WTC11 (cell line): ENCODE measurements around the gene TNN. TPM values are rescaled to one million over a fixed set of nuclear protein-coding genes. Genes with fewer than 3 reads are reported as not detected.

Experiments used
- ATAC-seq: fragments of 200-7000 bp; cut with Tn5 transposase; 2 replicates; pipeline ENCODE4 v1.10.0; 2021; ENCODE audit warnings: mild to moderate bottlenecking, moderate library complexity
- CTCF ChIA-PET: fragments of 300-600 bp; sonication (Branson Sonifier 250); formaldehyde crosslinking; loops from one replicate; lab custom pipeline; 2021; ENCODE audit warnings: antibody characterized with exemption; lab: Charles Lee
- POLR2A ChIA-PET: fragments of 350-600 bp; sonication (Branson Sonifier 250); formaldehyde crosslinking; loops from one replicate; lab custom pipeline; 2021; ENCODE audit warnings: antibody characterized with exemption; lab: Charles Lee
- DNase-seq: peaks from one replicate; pipeline ENCODE4 v3.0.0; 2021; ENCODE audit warnings: low spot score
- H3K27ac Mint-ChIP-seq: 2 replicates; pipeline ENCODE4 v1.8.0; 2021; ENCODE audit warnings: mixed read lengths
- H3K27me3 Mint-ChIP-seq: 2 replicates; pipeline ENCODE4 v1.8.0; 2021; ENCODE audit warnings: low read depth, mild to moderate bottlenecking, moderate library complexity, mixed read lengths
- H3K36me3 Mint-ChIP-seq: 2 replicates; pipeline ENCODE4 v1.8.0; 2021; ENCODE audit warnings: mixed read lengths
- H3K4me1 Mint-ChIP-seq: 2 replicates; pipeline ENCODE4 v1.8.0; 2022; ENCODE audit warnings: mixed read lengths
- H3K4me3 Mint-ChIP-seq: 2 replicates; pipeline ENCODE4 v1.8.0; 2021; ENCODE audit warnings: mild to moderate bottlenecking, moderate library complexity, mixed read lengths
- H3K9me3 Mint-ChIP-seq: 2 replicates; pipeline ENCODE4 v1.8.0; 2021; ENCODE audit warnings: mixed read lengths
- ATF1 ChIP-seq: sonication (generic); formaldehyde crosslinking; IDR thresholded peaks from 2 replicates; pipeline ENCODE4 v1.8.1; 2023; ENCODE audit warnings: mild to moderate bottlenecking, moderate library complexity, missing genetic modification reagents
- CBFB ChIP-seq: sonication (generic); formaldehyde crosslinking; IDR thresholded peaks from 2 replicates; pipeline ENCODE4 v1.8.1; 2022; ENCODE audit warnings: mild to moderate bottlenecking, low read depth, missing genetic modification reagents
- CREM ChIP-seq: sonication (generic); formaldehyde crosslinking; IDR thresholded peaks from 2 replicates; pipeline ENCODE4 v1.8.1; 2022; ENCODE audit warnings: mild to moderate bottlenecking, missing genetic modification reagents, moderate library complexity
- FOXJ3 ChIP-seq: sonication (generic); formaldehyde crosslinking; IDR thresholded peaks from 2 replicates; pipeline ENCODE4 v1.9.0; 2021; ENCODE audit warnings: missing genetic modification reagents, mild to moderate bottlenecking, borderline replicate concordance
- FOXP1 ChIP-seq: sonication (generic); formaldehyde crosslinking; IDR thresholded peaks from 2 replicates; pipeline ENCODE4 v1.8.0; 2022; ENCODE audit warnings: missing genetic modification reagents, mild to moderate bottlenecking, moderate library complexity, borderline replicate concordance
- HMGA2 ChIP-seq: fragments of 250-450 bp; sonication (Bioruptor Pico); IDR thresholded peaks from 2 replicates; pipeline ENCODE4 v1.4.0; 2021; ENCODE audit warnings: mild to moderate bottlenecking, moderate library complexity
- IRF2 ChIP-seq: sonication (generic); formaldehyde crosslinking; IDR thresholded peaks from 2 replicates; pipeline ENCODE4 v1.8.0; 2022; ENCODE audit warnings: low read depth, missing genetic modification reagents, borderline replicate concordance
- JUN ChIP-seq: sonication (generic); formaldehyde crosslinking; IDR thresholded peaks from 2 replicates; pipeline ENCODE4 v1.8.0; 2023; ENCODE audit warnings: mild to moderate bottlenecking, missing genetic modification reagents
- MYBL2 ChIP-seq: sonication (generic); formaldehyde crosslinking; IDR thresholded peaks from 2 replicates; pipeline ENCODE4 v1.8.1; 2023; ENCODE audit warnings: mild to moderate bottlenecking, moderate library complexity, missing genetic modification reagents
- NR2C2 ChIP-seq: sonication (generic); formaldehyde crosslinking; IDR thresholded peaks from 2 replicates; pipeline ENCODE4 v1.8.0; 2022; ENCODE audit warnings: mild to moderate bottlenecking, missing genetic modification reagents
- NR3C1 ChIP-seq: sonication (generic); formaldehyde crosslinking; conservative IDR thresholded peaks from 2 replicates; pipeline ENCODE4 v1.8.1; 2023; ENCODE audit warnings: low read depth, mild to moderate bottlenecking, missing genetic modification reagents
- SMAD3 ChIP-seq: sonication (generic); formaldehyde crosslinking; IDR thresholded peaks from 2 replicates; pipeline ENCODE4 v1.8.0; 2022; ENCODE audit warnings: missing genetic modification reagents, mild to moderate bottlenecking, borderline replicate concordance
- SOX15 ChIP-seq: fragments of 250-450 bp; sonication (Bioruptor Pico); IDR thresholded peaks from 2 replicates; pipeline ENCODE4 v1.9.0; 2021; ENCODE audit warnings: mild to moderate bottlenecking
- TCF7 ChIP-seq: sonication (generic); formaldehyde crosslinking; IDR thresholded peaks from 2 replicates; pipeline ENCODE4 v1.8.0; 2022; ENCODE audit warnings: mild to moderate bottlenecking, low read depth, missing genetic modification reagents, moderate library complexity
- TEAD1 ChIP-seq: sonication (generic); formaldehyde crosslinking; IDR thresholded peaks from 2 replicates; pipeline ENCODE4 v1.8.0; 2022; ENCODE audit warnings: mild to moderate bottlenecking, missing genetic modification reagents
- ZNF138 ChIP-seq: sonication (generic); formaldehyde crosslinking; conservative IDR thresholded peaks from 2 replicates; pipeline ENCODE4 v1.8.1; 2022; ENCODE audit warnings: mild to moderate bottlenecking, moderate library complexity, missing genetic modification reagents
- ZNF396 ChIP-seq: fragments of 250-450 bp; sonication (Bioruptor Pico); IDR thresholded peaks from 2 replicates; pipeline ENCODE4 v1.8.0; 2021; ENCODE audit warnings: mild to moderate bottlenecking, moderate library complexity, borderline replicate concordance
- ZNF671 ChIP-seq: fragments of 250-450 bp; sonication (Bioruptor Pico); IDR thresholded peaks from 2 replicates; pipeline ENCODE4 v1.8.0; 2021; ENCODE audit warnings: mild to moderate bottlenecking
- total RNA-seq: library from RNA; stranded (reverse); gene quantifications from 3 replicates; pipeline ENCODE4 v1.2.3, GENCODE V29; 2021
- TF ChIP-seq, protein P1 (sequence below): fragments of 250-450 bp; sonication (Bioruptor Pico); IDR thresholded peaks from 2 replicates; pipeline ENCODE4 v1.9.0; 2021; ENCODE audit warnings: moderate library complexity, mild to moderate bottlenecking, inconsistent platforms, borderline replicate concordance
- TF ChIP-seq, protein P2 (sequence below): sonication (generic); formaldehyde crosslinking; IDR thresholded peaks from 2 replicates; pipeline ENCODE4 v1.8.0; 2023; ENCODE audit warnings: mild to moderate bottlenecking, missing genetic modification reagents
- TF ChIP-seq, protein P3 (sequence below): fragments of 250-450 bp; sonication (Bioruptor Pico); conservative IDR thresholded peaks from 2 replicates; pipeline ENCODE4 v1.9.0; 2021; ENCODE audit warnings: mild to moderate bottlenecking
- TF ChIP-seq, protein P4 (sequence below): sonication (generic); formaldehyde crosslinking; conservative IDR thresholded peaks from 2 replicates; pipeline ENCODE4 v1.8.1; 2022; ENCODE audit warnings: mild to moderate bottlenecking, missing genetic modification reagents
- TF ChIP-seq, protein P5 (sequence below): sonication (generic); formaldehyde crosslinking; IDR thresholded peaks from 2 replicates; pipeline ENCODE4 v1.8.1; 2023; ENCODE audit warnings: mild to moderate bottlenecking, missing genetic modification reagents, moderate library complexity
- TF ChIP-seq, protein P6 (sequence below): fragments of 250-450 bp; sonication (Bioruptor Pico); IDR thresholded peaks from 2 replicates; pipeline ENCODE4 v1.9.0; 2021; ENCODE audit warnings: mild to moderate bottlenecking

TNN gene
- total RNA-seq, 1 experiment from 2014 or later: 0.44 TPM

DNA sequence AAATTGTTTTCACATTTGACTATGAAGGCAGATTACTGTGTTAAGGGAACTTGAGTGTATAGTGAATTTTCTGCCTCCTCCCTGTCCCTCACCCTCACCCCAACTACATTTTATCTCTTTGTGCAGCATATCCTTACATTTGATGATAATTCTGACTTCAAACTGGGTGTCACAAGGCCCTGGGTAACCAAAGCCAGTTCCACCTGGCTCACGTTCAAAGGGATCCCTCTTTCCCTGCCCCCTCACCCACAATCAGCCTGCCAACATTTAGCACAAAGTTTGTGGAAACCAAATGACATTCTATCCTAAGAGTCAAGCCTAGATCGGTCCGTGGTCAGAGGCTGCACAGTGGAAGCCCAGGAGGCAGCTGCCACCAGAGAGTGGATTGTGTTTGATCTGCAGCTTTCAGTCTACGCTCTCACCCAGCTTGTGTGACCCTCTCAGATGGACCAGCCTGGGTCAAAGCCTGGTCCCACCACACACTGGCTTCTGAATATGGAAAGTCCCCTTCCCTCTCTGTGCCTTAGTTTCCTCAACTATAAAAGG, 114.6 kb downstream of the TNN start (continued):
- TF ChIP-seq ZNF671 (CRISPR knock-in tag): no peak
- TF ChIP-seq ZNF138 (CRISPR knock-in tag): no peak
- TF ChIP-seq SOX15: no peak
- no peak for TF ChIP-seq JUN (CRISPR knock-in tag)
- no peak for TF ChIP-seq TCF7 (CRISPR knock-in tag)
- TF ChIP-seq ATF1: no peak
- no peak for TF ChIP-seq FOXP1
- no peak for TF ChIP-seq CREM (CRISPR knock-in tag)

DNA sequence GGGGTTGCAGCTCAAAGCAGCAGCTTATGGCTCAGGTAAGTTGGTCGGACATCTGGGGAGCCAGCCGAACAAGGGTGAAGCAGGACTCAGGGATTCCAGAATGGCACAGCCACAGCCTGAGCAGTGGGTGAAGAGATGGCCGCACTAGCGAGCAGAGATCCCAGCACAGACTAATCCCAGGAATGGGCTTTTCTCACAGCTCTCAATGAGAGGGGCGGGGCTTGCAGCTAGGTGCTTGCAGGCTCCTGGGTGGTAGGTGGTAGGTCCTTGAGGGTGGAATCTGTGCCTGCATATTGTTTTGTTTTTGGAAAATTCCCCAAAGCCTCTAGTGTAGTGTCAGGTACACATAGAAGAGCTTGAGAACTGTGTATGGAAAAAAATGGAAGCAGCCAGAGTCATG, 116.0 kb downstream of the TNN start:
- Mint-ChIP-seq H3K27ac (no peak overlapping the region), H3K27me3 (no peaks in the 10 kb centered on the region), H3K4me3 (no peak overlapping the region), H3K9me3 (no peaks in the 10 kb centered on the region), H3K4me1 (peaks cover 22% of the 10 kb centered on the region), H3K36me3 (no peaks in the 10 kb centered on the region)
- CTCF ChIA-PET: interaction anchor here (0.7 to 2.0 kb wide), 10 partner anchors 8 to 134 kb away, joined by 3 to 11 read pairs (median 4); no protein-coding TSS in a partner anchor
- ATAC-seq (peak; percentile 91), DNase-seq (peak; percentile 33)
- TF ChIP-seq ZNF396: no peak
- no peak for TF ChIP-seq IRF2 (CRISPR knock-in tag)
- TF ChIP-seq HMGA2 (CRISPR knock-in tag): no peak
- no peak for TF ChIP-seq TEAD1 (CRISPR knock-in tag)
- no peak for TF ChIP-seq SMAD3 (CRISPR knock-in tag)
- no peak for TF ChIP-seq NR2C2 (CRISPR knock-in tag)
- no peak for TF ChIP-seq CBFB (CRISPR knock-in tag)
- TF ChIP-seq, protein P1, sequence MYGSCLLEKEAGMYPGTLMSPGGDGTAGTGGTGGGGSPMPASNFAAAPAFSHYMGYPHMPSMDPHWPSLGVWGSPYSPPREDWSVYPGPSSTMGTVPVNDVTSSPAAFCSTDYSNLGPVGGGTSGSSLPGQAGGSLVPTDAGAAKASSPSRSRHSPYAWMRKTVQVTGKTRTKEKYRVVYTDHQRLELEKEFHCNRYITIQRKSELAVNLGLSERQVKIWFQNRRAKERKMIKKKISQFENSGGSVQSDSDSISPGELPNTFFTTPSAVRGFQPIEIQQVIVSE (CRISPR knock-in tag): no peak
- TF ChIP-seq, protein P2, sequence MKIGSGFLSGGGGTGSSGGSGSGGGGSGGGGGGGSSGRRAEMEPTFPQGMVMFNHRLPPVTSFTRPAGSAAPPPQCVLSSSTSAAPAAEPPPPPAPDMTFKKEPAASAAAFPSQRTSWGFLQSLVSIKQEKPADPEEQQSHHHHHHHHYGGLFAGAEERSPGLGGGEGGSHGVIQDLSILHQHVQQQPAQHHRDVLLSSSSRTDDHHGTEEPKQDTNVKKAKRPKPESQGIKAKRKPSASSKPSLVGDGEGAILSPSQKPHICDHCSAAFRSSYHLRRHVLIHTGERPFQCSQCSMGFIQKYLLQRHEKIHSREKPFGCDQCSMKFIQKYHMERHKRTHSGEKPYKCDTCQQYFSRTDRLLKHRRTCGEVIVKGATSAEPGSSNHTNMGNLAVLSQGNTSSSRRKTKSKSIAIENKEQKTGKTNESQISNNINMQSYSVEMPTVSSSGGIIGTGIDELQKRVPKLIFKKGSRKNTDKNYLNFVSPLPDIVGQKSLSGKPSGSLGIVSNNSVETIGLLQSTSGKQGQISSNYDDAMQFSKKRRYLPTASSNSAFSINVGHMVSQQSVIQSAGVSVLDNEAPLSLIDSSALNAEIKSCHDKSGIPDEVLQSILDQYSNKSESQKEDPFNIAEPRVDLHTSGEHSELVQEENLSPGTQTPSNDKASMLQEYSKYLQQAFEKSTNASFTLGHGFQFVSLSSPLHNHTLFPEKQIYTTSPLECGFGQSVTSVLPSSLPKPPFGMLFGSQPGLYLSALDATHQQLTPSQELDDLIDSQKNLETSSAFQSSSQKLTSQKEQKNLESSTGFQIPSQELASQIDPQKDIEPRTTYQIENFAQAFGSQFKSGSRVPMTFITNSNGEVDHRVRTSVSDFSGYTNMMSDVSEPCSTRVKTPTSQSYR (CRISPR knock-in tag): no peak
- POLR2A ChIA-PET: no interaction called here

DNA sequence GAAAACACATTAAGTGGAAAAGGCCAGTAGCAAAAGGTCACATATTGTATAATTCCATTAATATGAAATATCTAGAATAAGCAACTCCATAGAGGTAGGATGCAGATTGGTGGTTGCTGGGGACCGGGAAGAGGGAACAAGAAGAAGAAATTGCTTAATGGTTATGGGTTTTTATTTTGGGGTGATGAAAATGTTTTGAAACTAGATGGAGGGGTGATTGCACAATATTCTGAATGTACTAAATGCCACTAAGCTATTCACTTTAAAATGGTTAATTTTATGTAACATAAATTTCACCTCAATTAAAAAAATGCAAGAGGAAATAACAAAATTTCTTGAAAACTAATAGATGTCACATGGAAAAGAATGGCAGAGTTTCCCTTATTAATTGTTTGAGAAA, 118.3 kb downstream of the TNN start:
- Mint-ChIP-seq H3K27ac (no peak overlapping the region), H3K9me3 (no peaks in the 10 kb centered on the region), H3K36me3 (no peaks in the 10 kb centered on the region), H3K4me3 (no peak overlapping the region), H3K4me1 (peaks cover 25% of the 10 kb centered on the region), H3K27me3 (no peaks in the 10 kb centered on the region)
- no peak for ATAC-seq
- ChIA-PET CTCF (no interaction called here), POLR2A (no interaction called here)
- DNase-seq: no peak
- TF ChIP-seq MYBL2: no peak
- TF ChIP-seq, protein P3, sequence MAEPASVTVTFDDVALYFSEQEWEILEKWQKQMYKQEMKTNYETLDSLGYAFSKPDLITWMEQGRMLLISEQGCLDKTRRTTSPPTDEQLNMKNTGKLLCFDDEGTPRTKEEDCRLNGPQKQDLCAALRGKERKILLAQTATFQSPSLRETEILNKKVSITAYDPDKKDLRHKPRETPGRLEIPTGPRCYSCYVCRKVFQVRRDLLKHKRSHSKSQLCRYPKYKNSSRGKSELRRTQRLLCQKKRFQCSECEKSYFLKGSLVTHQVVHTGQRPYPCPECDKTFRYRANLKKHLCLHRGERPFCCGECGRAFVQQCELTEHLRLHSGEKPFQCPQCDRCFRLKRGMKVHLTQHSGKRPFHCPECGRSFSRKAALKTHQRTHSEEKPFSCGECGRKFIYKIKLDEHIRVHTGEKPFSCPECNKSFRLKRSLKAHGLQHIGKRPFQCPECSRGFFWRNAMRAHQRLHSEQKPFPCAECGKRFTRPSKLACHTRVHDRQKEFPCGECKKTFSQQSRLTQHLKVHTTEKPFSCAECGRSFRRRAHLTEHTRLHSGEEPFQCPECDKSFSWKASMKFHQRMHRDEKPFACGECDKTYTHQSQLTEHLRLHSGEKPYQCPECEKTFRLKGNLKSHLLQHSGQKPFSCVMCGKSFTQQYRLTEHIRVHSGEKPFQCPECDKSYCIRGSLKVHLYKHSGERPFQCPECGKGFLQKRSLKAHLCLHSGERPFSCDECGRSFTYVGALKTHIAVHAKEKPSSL (CRISPR knock-in tag): no peak
- no peak for TF ChIP-seq IRF2 (CRISPR knock-in tag)
- TF ChIP-seq, protein P4, sequence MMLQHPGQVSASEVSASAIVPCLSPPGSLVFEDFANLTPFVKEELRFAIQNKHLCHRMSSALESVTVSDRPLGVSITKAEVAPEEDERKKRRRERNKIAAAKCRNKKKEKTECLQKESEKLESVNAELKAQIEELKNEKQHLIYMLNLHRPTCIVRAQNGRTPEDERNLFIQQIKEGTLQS: no peak
- TF ChIP-seq, protein P5, sequence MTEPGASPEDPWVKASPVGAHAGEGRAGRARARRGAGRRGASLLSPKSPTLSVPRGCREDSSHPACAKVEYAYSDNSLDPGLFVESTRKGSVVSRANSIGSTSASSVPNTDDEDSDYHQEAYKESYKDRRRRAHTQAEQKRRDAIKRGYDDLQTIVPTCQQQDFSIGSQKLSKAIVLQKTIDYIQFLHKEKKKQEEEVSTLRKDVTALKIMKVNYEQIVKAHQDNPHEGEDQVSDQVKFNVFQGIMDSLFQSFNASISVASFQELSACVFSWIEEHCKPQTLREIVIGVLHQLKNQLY (CRISPR knock-in tag): no peak
- TF ChIP-seq, protein P6, sequence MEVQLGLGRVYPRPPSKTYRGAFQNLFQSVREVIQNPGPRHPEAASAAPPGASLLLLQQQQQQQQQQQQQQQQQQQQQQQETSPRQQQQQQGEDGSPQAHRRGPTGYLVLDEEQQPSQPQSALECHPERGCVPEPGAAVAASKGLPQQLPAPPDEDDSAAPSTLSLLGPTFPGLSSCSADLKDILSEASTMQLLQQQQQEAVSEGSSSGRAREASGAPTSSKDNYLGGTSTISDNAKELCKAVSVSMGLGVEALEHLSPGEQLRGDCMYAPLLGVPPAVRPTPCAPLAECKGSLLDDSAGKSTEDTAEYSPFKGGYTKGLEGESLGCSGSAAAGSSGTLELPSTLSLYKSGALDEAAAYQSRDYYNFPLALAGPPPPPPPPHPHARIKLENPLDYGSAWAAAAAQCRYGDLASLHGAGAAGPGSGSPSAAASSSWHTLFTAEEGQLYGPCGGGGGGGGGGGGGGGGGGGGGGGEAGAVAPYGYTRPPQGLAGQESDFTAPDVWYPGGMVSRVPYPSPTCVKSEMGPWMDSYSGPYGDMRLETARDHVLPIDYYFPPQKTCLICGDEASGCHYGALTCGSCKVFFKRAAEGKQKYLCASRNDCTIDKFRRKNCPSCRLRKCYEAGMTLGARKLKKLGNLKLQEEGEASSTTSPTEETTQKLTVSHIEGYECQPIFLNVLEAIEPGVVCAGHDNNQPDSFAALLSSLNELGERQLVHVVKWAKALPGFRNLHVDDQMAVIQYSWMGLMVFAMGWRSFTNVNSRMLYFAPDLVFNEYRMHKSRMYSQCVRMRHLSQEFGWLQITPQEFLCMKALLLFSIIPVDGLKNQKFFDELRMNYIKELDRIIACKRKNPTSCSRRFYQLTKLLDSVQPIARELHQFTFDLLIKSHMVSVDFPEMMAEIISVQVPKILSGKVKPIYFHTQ (CRISPR knock-in tag): no peak
- TF ChIP-seq FOXJ3 (CRISPR knock-in tag): no peak
- no peak for TF ChIP-seq NR3C1 (CRISPR knock-in tag)
